ENCODE measurements around the gene OCLN.

GRCh38 chr5:69492923-69493395 is 369 bp downstream of the OCLN start:
- TF ChIP-seq CTCF (IDR thresholded peaks at IDR 0.05; ENCODE audit: low read depth, low read length) (no peak), EZH2phosphoT487 (IDR thresholded peaks at IDR 0.05; ENCODE audit: low read depth) (no peak)
